ENCODE results near the gene CEP78. TPM values are rescaled to one million over a fixed set of nuclear protein-coding genes. Genes with fewer than 3 reads are reported as not detected.

The CEP78 gene
- 9.2 and 11.5 TPM in 2 replicates for total RNA-seq

GRCh38 chr9:78235762-78236550 is at the start of gene CEP78:
Gene CEP78, plus strand, starts transcription at chr9:78236075. Its CDS starts 276 bp downstream, at chr9:78236351.

GRCh38 chr9:78296893-78297671 is 61.2 kb downstream of the CEP78 start, which contains the start of gene PSAT1:
Gene PSAT1, plus strand, starts transcription at chr9:78297125. Its CDS starts 86 bp downstream, at chr9:78297211.

Other genes with a start within 250 kb of the CEP78 start
- gene GNAQ, start 204.3 kb upstream of the CEP78 start, total RNA-seq, result 28.4 and 50.5 TPM in 2 replicates
- 285 and 393 TPM in 2 replicates for gene PSAT1, start 61.0 kb downstream of the CEP78 start, total RNA-seq

Data from nasal cavity respiratory epithelium epithelial cell of viscerocranial mucosa (primary cell).